ENCODE measurements around the gene ATG14.

Gene ATG14

DNA sequence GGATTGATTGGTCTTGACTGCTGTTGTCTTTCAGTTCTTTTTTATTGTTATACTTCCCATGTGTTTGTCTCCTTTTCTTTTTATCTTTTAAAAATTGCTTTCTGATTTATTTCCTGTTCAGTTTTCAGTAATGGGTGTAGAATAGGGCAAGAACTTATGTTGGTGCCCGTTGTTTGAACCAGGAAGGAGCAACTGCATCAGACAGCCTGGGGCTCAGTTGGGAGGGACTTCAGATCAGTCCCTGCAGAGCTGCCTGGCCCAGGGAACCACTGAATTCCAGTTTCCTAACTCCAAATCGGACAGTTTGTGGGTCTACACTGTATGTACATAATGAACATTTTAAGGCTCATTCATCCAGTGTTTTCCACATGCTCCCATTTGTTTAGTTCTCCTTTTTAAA lies 75.5 kb downstream of the ATG14 start:
- Histone ChIP-seq H2BK15ac (ENCODE audit: low read depth, poor library complexity, severe bottlenecking) (no peak overlapping the region), H3K27me3 (ENCODE audit: control insufficient read depth in 1 of 2, insufficient read depth in 1 of 2, low read length in 2 of 2) (no peaks in the 10 kb centered on the region), H3K14ac (ENCODE audit: low read length in 2 of 2) (no peak overlapping the region), H2AK5ac (ENCODE audit: low read length, severe bottlenecking) (no peak overlapping the region), H3K23ac (ENCODE audit: low read length in 2 of 2) (no peak overlapping the region), H3K79me1 (replicated peaks; ENCODE audit: low read length, poor library complexity, severe bottlenecking) (peaks cover 30% of the 10 kb centered on the region), H3K9me3 (ENCODE audit: control insufficient read depth, low read length) (no peaks in the 10 kb centered on the region), H3K4ac (ENCODE audit: low read depth in 1 of 2, low read length in 2 of 2) (no peak overlapping the region), H3K18ac (ENCODE audit: low read depth in 1 of 2, low read length in 2 of 2) (no peak overlapping the region), H3K4me2 (ENCODE audit: low read length, poor library complexity, severe bottlenecking) (no peak overlapping the region), H2BK120ac (ENCODE audit: low read depth, low read length) (no peak overlapping the region), H2AFZ (ENCODE audit: low read depth, low read length) (no peak overlapping the region), H2BK5ac (ENCODE audit: low read depth, low read length, poor library complexity, severe bottlenecking) (no peak overlapping the region), H4K8ac (ENCODE audit: low read length) (no peak overlapping the region), H3K4me1 (ENCODE audit: control insufficient read depth, insufficient read depth, low read depth, low read length) (peaks cover 7% of the 10 kb centered on the region), H3K9ac (ENCODE audit: low read length) (no peak overlapping the region), H3K36me3 (ENCODE audit: control insufficient read depth in 1 of 2, insufficient read depth in 2 of 2, low read depth in 1 of 2, low read length in 2 of 2) (no peaks in the 10 kb centered on the region), H2BK12ac (ENCODE audit: low read length in 2 of 2) (no peak overlapping the region), H3K27ac (ENCODE audit: low read length, poor library complexity, severe bottlenecking) (no peak overlapping the region), H3K4me3 (ENCODE audit: insufficient read depth in 1 of 2, low read depth in 1 of 2, low read length in 2 of 2) (no peak overlapping the region), H4K91ac (ENCODE audit: low read length) (no peak overlapping the region)
- WGBS, result 86% methylated on average over 1 of the region's 2 CpGs
- no peak for DNase-seq

DNA sequence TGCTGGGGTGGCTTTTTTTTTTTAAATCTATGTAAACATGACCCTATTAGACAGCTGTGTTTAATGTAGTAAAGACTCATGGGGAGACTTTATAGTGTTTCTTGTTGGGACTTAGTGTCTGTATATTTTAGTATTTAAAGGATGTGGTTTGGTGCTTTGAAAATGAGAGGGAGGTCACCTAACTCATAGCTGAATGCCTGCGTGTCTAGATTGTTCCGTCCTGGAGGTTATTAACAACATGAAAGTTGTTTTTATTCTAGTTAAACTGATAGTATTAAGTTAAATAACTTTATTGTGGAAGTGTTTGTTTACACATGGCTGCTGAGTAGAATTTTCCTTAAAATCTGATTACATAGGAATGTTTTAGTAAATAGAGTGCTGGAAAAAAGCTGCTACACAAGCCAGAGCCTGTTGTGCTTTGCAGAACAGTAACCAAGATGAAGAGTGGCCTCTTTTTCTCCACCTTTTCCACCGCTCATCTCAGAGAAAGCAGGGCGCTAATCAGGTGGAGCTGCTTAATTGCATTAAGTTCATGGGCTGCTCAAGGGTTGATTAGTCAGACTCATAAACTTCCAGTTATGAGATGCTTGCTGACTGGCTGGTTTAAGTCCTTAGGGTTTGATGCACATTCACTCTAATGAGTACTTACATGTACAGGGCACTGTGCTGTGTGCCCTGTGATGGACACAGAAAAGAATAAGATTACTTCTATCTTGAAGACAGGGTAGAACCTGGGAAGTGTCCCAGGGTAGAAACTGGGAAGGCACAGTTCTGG lies 77.7 kb downstream of the ATG14 start:
- H4K91ac ChIP-seq (ENCODE audit: low read length), result peak overlapping the region; percentile 3
- no peaks in the 10 kb centered on the region for H3K36me3 ChIP-seq (ENCODE audit: control insufficient read depth in 1 of 2, insufficient read depth in 2 of 2, low read depth in 1 of 2, low read length in 2 of 2)
- no peak overlapping the region for H2AK5ac ChIP-seq (ENCODE audit: low read length, severe bottlenecking)
- no peaks in the 10 kb centered on the region for H3K9me3 ChIP-seq (ENCODE audit: control insufficient read depth, low read length)
- no peak overlapping the region for H4K8ac ChIP-seq (ENCODE audit: low read length)
- no peak overlapping the region for H2AFZ ChIP-seq (ENCODE audit: low read depth, low read length)
- DNase-seq, result peak; percentile 77
- WGBS, result 49% methylated on average over 3 of the region's 4 CpGs
- H3K14ac ChIP-seq (ENCODE audit: low read length in 2 of 2), result no peak overlapping the region
- H3K79me1 ChIP-seq (replicated peaks; ENCODE audit: low read length, poor library complexity, severe bottlenecking), result peaks cover 19% of the 10 kb centered on the region
- no peak overlapping the region for H3K4me3 ChIP-seq (ENCODE audit: insufficient read depth in 1 of 2, low read depth in 1 of 2, low read length in 2 of 2)
- H3K9ac ChIP-seq (ENCODE audit: low read length), result no peak overlapping the region
- peak overlapping the region; percentile 0 to 11 for H3K18ac ChIP-seq (ENCODE audit: low read depth in 1 of 2, low read length in 2 of 2)
- H3K4me2 ChIP-seq (ENCODE audit: low read length, poor library complexity, severe bottlenecking), result no peak overlapping the region
- peak overlapping the region; percentile 55 for H3K27ac ChIP-seq (ENCODE audit: low read length, poor library complexity, severe bottlenecking)
- H3K23ac ChIP-seq (ENCODE audit: low read length in 2 of 2), result no peak overlapping the region
- H3K4me1 ChIP-seq (ENCODE audit: control insufficient read depth, insufficient read depth, low read depth, low read length), result peaks cover 8% of the 10 kb centered on the region
- peak overlapping the region in 1 of 2 experiments; percentile 59 for H2BK12ac ChIP-seq (ENCODE audit: low read length in 2 of 2)
- H3K4ac ChIP-seq (ENCODE audit: low read depth in 1 of 2, low read length in 2 of 2), result peak overlapping the region; percentile 44 to 81
- H2BK5ac ChIP-seq (ENCODE audit: low read depth, low read length, poor library complexity, severe bottlenecking), result no peak overlapping the region
- peak overlapping the region; percentile 71 for H2BK120ac ChIP-seq (ENCODE audit: low read depth, low read length)
- H2BK15ac ChIP-seq (ENCODE audit: low read depth, poor library complexity, severe bottlenecking), result no peak overlapping the region
- no peaks in the 10 kb centered on the region for H3K27me3 ChIP-seq (ENCODE audit: control insufficient read depth in 1 of 2, insufficient read depth in 1 of 2, low read length in 2 of 2)

DNA sequence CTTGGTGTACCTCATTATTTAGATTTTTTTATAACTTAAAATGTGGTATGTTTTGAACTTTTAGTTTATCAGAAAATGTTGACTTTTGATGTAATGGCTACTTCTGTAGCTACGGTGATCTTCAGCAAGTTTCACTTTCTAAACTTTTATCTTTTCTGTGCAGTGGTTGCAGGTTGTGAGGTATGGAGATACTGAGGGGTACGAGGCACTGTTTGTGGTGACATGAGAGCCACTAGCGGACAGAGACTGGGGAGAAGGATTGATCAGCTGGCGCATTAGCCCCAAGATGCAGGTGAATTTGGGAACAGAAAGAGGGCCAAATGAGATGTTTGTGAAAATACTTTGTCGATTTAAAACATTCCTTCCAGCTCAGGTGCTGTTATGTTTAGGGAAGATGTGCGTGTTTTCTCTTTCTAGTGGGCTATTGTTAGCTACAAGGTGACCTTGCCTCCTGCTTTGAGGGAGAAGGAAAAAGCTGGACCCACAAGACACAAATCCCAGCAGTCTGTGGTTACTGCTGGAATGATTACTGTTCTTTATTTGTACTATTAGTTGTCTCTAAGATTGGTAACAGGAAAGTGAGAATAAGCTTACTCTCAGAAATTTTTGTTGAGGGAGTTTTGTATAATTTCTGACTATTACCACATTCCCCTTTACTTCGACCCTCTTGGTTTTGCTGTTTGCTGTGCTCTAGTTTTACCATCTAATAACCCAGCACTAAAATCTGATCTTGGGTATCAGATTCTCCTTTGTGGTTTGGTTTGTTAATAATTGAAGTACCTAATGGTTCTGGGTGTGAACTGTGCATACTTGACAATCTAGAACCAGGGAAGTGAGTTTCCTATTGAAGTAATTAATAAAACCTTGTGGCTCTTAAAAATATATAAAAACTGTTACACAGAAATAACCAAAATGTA lies 78.7 kb downstream of the ATG14 start:
- Histone ChIP-seq H3K23ac (ENCODE audit: low read length in 2 of 2) (no peak overlapping the region), H4K8ac (ENCODE audit: low read length) (no peak overlapping the region), H2AK5ac (ENCODE audit: low read length, severe bottlenecking) (peak overlapping the region; percentile 91), H2BK5ac (ENCODE audit: low read depth, low read length, poor library complexity, severe bottlenecking) (no peak overlapping the region), H3K18ac (ENCODE audit: low read depth in 1 of 2, low read length in 2 of 2) (peak overlapping the region; percentile 66 to 85), H3K27me3 (ENCODE audit: control insufficient read depth in 1 of 2, insufficient read depth in 1 of 2, low read length in 2 of 2) (no peaks in the 10 kb centered on the region), H3K4me2 (ENCODE audit: low read length, poor library complexity, severe bottlenecking) (peak overlapping the region; percentile 68), H2BK120ac (ENCODE audit: low read depth, low read length) (no peak overlapping the region), H3K9ac (ENCODE audit: low read length) (no peak overlapping the region), H3K14ac (ENCODE audit: low read length in 2 of 2) (peak overlapping the region in 1 of 2 experiments; percentile 80), H3K9me3 (ENCODE audit: control insufficient read depth, low read length) (no peaks in the 10 kb centered on the region), H4K91ac (ENCODE audit: low read length) (peak overlapping the region; percentile 85), H2BK15ac (ENCODE audit: low read depth, poor library complexity, severe bottlenecking) (peak overlapping the region; percentile 67), H3K4ac (ENCODE audit: low read depth in 1 of 2, low read length in 2 of 2) (peak overlapping the region in 1 of 2 experiments; percentile 92), H2BK12ac (ENCODE audit: low read length in 2 of 2) (peak overlapping the region; percentile 91 to 92), H3K79me1 (replicated peaks; ENCODE audit: low read length, poor library complexity, severe bottlenecking) (peaks cover 18% of the 10 kb centered on the region), H2AFZ (ENCODE audit: low read depth, low read length) (no peak overlapping the region), H3K27ac (ENCODE audit: low read length, poor library complexity, severe bottlenecking) (peak overlapping the region; percentile 58), H3K4me3 (ENCODE audit: insufficient read depth in 1 of 2, low read depth in 1 of 2, low read length in 2 of 2) (no peak overlapping the region), H3K4me1 (ENCODE audit: control insufficient read depth, insufficient read depth, low read depth, low read length) (peaks cover 8% of the 10 kb centered on the region), H3K36me3 (ENCODE audit: control insufficient read depth in 1 of 2, insufficient read depth in 2 of 2, low read depth in 1 of 2, low read length in 2 of 2) (no peaks in the 10 kb centered on the region)
- 88% methylated on average over 6 of the region's 7 CpGs for WGBS
- peak; percentile 55 for DNase-seq
